Measurements from ENCODE around the gene RALGAPA2.

GRCh38 chr20:20582734-20583133, 129.7 kb downstream of the RALGAPA2 start:
- TF ChIP-seq POLR2A (IDR thresholded peaks at IDR 0.05; ENCODE audit: low read length) (no peak), GATA1 (IDR thresholded peaks at IDR 0.05; ENCODE audit: low read depth, low read length) (no peak)
